Activated naive CD4-positive, alpha-beta T cell treated with Interleukin-2 at 50 U/mL for 16 hours (primary cell): ENCODE data around the gene KRTDAP.

ENCODE experiments used
- DNase-seq: peaks from one replicate; pipeline ENCODE4 v3.0.0-alpha.2; 2020

The KRTDAP gene

DNA sequence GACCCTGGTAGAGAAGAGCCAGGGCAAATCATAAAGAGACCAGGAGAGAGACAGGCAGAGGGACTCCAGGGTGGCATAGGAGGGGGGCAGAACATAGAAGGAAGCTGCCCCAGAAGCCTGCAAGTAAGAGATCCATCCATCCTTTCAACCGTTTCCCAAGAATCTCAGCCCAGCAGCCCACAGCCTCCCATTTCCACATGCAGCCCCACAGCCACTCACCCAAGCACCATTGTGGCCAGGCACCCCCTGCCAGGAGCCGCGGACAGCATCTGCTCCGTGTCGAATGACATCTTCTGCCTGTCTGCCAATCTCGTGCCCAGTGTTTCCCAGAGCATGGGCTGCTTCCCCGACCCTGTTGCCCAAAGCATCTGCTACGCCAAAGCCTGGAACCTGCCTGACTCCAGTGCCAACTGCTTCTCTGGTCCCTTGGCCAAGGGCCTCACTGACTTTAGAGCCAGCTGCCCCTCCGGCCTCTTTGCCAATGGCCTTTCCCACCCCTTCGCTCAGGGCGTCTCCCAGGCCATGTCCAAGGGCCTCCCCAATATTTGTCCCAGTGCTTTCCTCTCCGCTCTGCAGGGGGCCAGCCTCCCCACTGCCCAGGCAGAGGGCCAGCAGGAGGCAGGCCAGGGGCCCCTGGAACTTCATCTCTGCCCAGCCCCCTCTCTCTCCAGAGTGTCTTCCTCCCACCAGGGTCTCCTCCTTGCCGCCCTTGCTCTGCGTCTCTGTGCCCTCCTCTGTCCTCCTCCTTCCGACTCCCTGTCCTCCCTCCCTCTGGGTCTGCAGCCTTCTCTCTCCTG lies 22.8 kb upstream of the KRTDAP start:
- DNase-seq: no peak

DNA sequence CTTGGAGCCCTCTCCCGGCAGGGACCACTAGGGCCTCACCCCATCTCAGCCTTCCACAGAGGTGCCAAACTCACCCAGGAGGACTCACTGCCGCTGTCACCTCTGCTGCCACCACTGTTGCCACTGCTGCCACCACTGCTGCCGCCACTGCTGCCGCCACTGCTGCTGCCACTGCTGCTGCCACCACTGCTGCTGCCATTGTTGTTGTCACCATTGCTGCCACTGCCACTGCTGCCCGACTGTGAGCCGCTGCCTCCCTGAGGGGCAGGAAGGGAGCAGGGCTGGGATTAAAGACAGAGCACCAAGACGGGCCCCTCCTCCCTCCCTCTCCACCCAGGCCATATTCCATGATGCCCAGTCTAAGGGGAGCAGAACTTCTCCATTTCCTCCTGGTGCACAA lies 21.1 kb upstream of the KRTDAP start:
- no peak for DNase-seq

DNA sequence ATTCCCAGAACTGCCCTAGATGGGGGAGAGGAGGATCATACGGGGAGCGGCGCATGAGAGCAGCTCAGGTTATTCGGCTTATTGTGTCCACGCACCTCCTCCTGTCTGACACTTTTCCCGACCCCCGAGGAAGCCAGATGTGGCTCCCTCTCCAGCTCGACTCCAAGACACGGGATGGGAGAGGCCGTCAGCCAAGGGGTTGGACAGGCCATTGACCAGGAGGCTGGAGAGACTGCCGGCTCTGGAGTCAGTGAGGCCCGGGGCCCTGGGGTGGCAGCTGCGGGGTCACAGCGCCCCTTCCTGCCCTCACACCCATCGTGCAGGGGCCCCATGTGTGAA lies 20.3 kb upstream of the KRTDAP start:
- no peak for DNase-seq

DNA sequence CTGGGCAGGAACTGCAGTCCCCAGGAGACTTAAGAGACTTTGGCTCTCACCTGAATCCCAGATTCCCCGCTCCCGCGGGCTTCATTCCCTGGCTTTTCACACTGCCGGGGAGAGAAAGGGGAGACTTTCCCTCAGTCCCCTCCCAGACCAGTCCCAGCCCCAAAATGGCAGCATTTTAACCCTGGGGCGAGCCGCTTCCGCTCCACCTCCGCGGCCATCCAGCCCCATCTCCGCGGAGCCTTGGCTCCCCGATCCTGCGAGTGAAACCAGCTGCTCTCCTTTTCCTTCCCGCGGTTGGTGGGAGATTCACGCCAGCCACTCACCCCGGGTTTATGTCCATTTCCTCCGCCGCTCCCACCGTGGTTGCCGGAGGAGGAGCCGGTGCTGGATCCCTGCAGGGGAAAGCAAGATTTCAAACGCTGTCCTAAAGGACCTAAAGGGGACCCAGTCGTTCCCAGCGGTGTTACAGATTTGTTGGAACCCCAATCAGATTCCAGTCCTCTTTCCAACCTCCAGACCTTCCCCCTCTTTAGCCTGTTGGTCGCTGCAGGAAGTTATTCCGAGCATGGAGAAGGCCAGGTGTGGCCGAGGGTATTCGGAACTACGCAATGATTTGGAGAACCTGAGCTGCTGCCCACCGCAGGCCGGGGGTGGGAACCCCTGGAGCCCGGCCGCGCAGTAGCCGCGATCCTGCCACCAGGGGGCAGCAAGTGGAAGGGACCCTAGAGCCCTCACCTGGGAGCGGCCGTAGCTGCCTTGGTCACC lies 19.8 kb upstream of the KRTDAP start:
- peak; percentile 77 for DNase-seq

DNA sequence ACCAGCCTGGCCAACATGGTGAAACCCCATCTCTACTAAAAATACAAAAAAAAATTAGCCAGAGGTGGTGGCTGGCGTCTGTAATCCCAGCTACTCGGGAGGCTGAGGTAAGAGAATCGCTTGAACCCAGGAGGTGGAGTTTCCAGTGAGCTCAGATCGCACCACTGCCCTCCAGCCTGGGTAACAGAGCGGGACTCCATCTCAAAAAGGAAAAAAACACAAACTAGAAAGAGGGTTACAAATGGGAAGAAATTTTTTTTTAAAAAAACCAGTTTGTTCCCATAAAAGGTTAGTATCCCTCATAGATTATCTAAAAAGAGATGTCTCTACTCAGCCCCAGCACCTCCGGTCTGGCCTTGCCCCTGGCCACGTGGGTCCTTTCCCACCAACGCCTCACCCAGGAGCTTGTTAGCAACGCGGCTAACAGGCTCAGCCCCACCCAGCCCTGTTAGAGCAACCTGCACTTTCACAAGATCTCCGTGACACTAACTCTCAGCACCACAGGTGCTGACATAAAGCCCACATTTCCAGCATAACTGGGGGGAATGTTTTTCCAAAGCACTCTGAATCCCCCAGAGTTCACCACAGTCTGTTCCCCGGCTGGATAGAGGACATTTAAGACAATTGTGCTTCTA lies 18.9 kb upstream of the KRTDAP start:
- DNase-seq: peak; percentile 41

DNA sequence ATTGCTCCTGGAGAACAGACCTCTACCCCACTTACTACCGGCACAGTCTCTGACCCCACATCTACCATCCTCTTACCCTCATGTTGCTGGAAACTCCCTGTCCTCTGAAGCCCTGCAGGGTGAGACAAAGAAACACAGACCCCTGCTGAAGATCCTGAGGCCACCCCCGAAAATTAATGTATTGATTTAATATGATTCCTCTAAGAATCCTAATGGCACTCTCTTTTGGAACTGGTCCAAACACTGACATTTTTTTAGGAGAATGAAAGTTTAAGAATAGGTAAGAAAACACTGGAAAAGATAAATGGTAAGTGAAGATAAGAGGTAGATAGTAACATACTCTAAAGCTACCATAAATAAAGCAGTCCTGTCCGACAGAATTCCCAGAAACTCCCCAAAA lies 17.9 kb upstream of the KRTDAP start:
- no peak for DNase-seq

DNA sequence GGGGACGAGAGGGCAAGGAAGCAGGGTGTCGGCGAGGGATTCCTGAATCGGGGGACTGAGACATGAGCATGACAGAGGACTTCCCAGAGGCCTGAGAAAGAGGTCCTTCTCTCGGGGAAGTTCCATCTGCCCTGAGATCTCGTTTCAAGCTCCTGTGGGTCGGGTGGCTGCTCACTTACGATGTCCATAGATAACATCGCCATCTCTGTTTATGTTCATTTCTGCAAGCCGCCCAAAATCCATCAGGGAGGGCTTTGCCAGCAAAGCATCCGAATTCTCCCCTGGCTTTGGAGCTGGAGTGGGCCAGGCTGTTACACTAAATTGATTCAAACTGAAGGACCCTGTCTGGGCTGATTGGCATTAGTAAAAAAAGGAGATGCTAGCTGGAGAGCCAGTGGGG lies 17.3 kb upstream of the KRTDAP start:
- DNase-seq: no peak

DNA sequence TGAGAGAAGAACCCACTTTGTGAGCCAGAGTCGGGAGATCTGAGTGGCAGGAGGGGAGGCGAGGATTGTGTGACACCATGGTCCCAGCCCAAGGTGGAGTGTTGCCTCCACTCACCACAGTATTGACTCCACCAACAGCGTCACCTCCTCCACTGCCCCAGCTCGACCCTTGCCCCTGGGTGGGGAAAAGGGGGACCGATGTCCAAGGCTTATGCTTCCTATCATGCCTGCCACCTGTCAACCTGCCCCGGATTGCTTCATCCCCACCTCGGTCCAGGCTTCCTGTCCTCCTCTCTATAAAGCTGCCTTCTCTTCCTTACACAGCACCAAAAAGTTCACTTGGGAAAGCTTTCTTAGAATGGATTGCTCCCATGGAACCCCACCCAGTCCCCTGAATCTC lies 15.7 kb upstream of the KRTDAP start:
- no peak for DNase-seq

DNA sequence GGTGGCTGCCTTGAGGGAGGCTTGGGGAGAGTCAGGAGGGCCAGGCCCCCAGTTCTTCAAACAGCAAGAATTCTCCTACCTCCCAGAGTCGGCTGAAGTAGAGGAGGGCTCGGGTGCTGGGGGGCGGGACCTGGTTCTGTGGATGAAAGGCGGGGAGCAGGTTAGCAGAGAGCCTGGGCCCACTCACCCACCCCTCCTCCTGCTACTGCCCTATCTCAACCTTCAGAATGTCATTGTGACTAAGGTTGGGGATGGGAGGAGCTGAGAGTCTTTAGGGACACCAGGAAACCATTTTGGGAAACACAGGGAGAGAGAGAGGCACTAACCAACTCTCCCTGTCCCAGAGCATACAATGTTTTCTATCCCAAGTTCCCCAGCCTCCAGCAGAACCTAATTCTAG lies 12.5 kb upstream of the KRTDAP start:
- no peak for DNase-seq

DNA sequence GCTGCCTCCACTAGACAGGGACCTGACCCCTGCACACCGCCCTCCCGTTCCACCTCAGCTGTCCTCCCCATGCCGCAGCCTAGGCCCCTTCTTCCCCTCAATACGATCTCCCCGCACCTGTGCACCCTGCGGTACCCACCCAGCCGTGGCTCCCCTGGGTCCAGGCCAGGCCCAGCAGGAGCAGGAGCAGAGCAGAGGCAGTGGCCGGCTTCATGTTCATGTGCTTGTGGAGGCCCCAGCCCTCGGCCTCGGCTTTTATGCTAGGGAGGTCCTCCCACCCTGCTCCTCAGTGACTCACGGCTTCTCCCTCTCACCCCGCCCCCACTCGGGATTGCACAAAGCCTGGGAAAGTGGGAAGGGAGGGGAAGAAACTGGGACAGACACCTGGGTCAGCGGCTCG lies 11.4 kb upstream of the KRTDAP start:
- no peak for DNase-seq

DNA sequence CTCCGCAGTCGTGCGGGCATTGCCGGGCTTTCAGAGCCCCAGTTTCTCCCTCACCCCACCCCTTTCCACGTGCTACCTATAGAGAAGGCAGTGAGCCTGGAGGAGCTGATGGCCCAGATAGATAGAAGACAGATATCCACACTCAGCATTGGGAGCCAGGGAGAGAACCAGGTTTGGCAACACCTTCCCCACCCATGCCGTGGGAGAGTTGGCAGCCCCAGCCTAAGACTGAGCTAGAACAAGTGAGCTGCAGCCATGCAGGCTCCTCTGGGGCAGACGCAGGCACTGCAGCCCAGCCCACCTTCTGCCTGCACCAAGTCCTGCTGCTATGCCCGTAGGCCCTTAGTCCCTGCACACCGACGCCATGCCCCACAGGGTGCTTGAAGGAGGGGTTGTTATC lies 10.3 kb upstream of the KRTDAP start:
- DNase-seq: no peak

DNA sequence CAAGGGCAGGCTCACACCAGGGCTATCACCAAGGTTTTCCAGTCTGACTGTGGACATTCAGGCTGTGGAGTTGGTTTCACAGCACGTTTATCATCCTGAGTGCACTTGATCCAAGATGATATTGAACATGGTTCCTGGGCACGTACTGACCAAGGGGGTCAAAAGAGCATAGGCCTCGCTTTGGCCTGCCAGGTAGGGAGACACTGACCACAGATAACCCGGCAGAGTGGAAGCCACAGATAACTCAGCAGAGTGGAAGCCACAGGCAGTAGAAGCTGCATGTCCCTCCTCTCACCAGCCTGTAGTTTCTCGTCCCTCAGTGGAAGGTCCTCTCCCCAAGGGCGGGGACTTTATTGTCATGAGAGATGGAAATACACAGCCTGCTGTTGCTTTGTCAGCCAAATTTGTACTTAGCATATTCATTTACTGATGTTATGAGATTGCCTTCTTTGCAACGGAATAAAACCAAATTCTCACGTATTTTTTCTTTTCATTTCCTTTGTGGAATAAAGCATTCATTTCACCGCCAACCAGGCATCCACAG lies 8.8 kb upstream of the KRTDAP start:
- DNase-seq: no peak

DNA sequence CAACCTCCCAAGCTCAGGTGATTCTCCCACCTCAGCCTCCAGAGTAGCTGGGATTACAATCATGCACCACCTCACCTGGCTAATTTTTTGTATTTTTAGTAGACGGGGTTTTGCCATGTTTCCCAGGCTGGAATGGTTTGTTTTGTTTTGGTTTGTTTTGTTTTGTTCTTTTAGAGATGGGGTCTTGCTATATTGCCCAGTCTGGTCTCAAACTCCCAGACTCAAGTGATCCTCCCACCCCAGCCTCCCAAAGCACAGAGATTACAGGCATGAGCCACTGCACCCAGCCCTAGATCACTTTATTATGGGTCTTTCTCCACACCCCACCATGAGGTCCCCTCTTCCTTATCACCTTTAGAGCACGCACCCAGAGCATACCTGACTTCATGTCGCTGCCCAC lies 8.0 kb upstream of the KRTDAP start:
- DNase-seq: no peak

DNA sequence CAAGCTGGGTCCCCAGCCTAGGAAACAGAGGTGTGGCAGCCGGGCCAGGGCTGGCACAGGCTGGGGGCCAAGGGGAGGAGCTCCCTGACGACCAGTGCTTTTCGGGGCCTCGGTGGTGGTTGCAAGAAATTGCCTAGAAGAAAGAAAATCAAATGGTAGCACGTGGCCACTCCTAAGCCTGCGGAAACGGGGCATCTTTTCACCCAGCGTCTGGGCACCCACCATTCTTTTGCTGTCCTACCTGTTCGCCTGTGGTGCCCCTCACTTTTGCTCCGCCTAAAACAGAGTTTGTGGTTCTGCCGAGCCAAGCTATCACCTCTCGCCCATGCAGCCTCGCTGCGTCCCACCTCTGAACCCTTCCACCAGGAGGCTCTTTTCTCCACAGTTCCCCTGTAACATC lies 7.1 kb upstream of the KRTDAP start:
- DNase-seq: no peak

DNA sequence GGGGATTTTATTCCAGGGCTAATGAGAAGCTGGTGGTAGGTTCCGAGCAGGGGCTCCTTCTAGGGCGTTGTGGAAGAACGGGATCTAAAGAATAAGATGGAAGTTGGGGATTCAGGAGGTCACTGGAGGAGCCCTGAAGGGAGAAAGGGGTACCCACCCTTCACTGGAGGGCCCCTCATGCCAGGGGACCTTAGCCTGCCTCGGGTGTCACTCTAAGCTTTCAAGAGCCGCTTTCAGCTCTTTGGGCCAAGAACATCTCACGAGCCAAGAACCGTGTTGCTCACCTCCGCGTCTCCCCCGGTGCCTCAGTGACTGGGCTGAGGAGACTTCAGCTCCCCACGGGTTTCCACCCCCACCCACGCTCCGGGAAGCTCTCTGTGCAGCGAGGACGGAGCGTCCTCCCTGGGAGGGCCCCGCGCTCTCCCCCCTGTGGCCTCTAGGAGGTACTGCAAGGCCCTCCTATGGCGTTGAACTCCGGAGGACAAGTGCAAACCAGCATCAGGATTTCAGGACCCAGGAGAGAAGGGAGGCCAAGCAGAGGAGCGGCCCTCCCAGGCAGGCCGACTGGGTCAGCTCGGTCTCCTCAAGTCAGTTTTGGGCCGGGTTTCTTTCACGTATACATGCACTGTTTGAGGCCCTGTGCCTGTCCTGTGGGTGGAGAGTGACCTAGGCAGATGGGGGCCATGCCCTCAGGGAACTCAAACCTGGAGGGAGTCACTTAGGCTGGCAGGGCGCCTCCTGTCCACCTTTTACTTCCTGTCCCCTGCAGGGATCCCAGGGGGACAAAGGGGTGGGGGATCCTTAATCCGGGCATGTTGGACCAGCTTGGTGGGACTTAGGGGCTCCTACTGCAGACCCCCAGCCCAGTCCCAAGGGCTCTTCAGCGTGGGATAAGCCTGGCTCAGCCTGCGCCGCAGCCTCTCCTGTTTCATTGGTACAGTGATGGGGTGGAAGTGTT lies 5.1 kb upstream of the KRTDAP start:
- DNase-seq: peak; percentile 79

DNA sequence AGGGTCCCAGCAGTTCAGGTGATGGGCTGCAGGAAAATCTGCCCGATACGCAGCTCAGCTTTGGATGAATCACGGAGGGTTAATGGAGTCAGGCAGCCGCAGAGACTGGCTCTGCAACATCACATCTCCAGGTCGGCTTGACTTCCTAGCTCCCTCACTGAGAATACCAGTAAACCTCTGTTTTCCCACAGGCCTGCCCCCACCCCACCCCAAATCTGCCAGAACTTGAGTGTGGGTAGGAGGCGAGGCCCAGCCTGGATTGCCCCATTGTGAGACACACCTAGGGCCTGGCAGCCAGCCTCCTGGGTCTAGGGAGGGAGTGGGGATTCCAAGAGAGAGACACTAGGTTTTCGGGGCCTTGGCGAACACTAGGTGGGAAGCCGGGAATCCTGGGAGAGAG lies 3.7 kb upstream of the KRTDAP start:
- no peak for DNase-seq

DNA sequence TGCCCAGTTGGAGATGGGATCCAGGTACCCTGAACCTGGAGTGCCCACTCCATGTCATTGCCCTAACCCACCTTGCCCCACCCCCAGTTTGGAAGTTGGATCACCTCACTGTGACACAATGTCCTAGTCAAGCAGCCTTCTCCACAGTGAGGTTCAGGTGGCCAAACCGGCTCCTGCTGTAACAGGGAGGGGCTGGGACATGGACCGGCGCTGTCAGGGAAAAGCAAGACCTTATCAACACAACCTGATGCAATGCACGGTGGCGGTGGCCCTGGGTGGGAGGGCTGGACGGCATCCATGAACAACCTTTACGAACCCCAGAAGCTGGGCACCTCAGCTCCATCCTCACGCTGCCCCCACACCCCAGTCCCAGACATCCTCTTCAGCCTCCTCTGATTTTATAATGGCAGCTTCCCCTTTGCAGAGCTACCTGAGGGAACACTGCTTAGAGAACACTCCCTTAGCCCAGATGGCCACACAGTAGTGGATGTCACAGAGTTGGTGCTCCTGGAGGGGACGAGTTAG lies 1.6 kb upstream of the KRTDAP start:
- no peak for DNase-seq

DNA sequence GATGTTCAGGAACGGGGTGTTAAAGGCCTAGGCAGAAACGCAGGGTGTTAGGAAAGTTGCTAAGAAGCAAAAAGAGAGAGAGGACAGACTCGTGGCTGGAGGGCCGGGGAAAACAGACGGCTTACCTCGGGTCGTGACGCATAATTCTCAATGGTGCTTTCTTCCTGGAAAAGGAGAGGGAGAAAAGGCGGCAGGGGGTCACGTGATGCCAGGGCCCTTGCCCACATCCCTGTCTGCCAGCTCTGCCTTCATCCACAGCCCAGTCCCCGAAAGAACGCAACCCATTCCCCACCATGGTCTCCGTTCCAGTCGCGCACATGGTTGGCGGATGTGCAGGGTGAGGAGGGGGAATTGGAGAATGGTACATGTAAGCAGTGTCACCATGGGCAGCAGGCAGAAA lies 1.6 kb downstream of the KRTDAP start:
- DNase-seq: no peak

DNA sequence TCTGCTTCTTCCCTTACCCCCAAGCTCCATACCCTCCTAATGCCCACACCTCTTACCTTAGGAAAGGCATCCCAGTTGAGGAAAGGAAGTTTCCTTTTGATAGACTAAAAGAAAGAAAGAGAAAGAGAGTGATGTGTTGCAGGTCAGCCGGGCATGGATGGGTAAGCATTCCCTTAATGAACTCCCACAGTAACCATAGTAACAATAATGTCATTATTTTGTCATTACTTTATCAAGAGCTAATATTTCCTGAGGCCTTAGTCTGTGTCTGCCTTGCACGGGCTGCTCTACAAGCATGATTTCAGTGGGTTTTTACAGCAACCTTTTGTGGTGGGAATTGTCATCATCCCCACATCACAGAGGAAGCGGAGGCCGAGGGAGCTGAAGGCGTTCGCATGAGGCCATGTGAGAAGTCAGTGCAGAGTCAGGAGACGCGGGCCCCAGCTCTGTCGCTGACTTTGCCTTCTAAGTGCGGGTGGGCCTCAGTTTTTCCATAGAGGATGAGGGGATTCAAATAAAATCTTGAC lies 2.5 kb downstream of the KRTDAP start:
- DNase-seq: no peak

DNA sequence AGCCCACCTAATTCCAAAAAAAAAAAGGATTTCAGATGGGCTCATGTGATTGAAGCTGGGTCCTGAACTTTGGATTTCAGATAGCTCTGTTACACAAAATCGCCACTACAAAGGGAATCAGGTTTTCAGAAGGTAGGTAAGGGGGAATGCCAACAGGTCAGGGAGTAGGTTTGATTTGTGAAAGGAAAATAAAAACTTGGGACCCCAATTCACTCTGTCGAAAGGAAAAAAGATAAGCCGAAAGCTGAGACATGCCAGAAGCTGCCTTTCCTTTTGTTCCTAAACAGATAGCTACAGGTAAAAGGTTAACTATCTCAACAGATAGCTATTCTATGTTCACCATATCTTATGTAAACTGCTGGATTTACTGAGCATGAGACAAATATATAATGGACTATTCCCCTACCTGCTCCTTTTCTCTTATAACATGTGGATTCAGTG lies 4.0 kb downstream of the KRTDAP start:
- no peak for DNase-seq

DNA sequence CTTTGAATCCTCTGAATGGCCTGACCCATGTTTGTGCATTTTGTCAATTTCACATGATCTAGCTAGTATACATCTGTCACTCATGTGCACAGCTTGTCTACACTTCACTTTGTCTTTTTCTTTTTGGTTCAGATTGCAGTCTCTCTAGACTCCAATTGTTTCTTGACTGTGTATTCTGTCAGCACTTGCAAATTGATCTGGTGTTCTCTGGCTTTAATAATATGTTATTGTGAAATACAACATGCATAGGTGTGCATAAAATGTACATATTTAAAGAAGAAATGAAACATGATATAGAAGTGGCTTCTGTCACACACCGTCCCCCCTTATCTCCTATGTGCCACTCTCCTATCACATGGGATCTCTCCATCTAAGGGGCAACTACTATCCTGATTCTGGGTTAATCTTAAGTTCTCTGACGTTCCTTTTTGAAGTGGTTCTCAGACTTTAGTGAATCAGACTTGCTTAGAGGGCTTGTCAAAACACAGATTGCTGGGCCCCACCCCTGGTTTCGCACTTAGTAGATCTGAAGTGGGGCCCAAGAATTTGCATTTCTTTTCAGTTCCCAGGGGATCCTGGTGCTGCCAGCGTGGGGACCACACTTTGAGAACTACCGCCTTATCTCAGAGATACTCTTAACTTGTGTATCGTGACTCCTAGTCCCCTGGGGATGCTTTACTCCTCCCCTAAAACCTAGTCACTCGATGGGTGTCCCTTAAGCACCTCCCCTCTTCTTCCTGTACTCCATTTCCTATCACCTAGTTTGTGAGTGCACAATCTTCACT lies 5.8 kb downstream of the KRTDAP start:
- no peak for DNase-seq
